Keratinocyte (primary cell): Measurements from ENCODE around the gene TPSAB1. TPM values are rescaled to one million over a fixed set of nuclear protein-coding genes. Genes with fewer than 3 reads are reported as not detected.

ENCODE experiments used
- DNase-seq: peaks from one replicate; pipeline ENCODE4 v3.0.0-alpha.2; 2011; ENCODE audit warnings: low read depth, missing footprints, low spot score
- FAIRE-seq: peaks from 2 replicates; lab custom pipeline; 2011; peaks lifted over from hg19 to GRCh38; lab: Jason Lieb, UNC
- H2AFZ ChIP-seq: 2 replicates; pipeline ENCODE4 v1.6.0; 2012; ENCODE audit warnings: low read length, control low read depth, inconsistent platforms; ENCODE audit not compliant: control insufficient read depth
- H3K27ac ChIP-seq: 2 replicates; pipeline ENCODE4 v1.5.1; 2011; ENCODE audit warnings: low read length; ENCODE audit not compliant: control insufficient read depth, insufficient read depth
- H3K27me3 ChIP-seq: 3 replicates; pipeline ENCODE4 v1.6.0; 2011; ENCODE audit warnings: low read length; ENCODE audit not compliant: control insufficient read depth, insufficient read depth; ENCODE audit errors: extremely low read depth
- H3K36me3 ChIP-seq, 2 experiments: 2 replicates in 1 of 2; 3 replicates in 1 of 2; pipeline ENCODE4 v1.5.1; 2011; ENCODE audit warnings: low read length in 2 of 2, mild to moderate bottlenecking in 1 of 2; ENCODE audit not compliant: control insufficient read depth in 2 of 2, insufficient read depth in 2 of 2; ENCODE audit errors: extremely low read depth in 1 of 2
- H3K4me1 ChIP-seq: 3 replicates; pipeline ENCODE4 v1.5.1; 2011; ENCODE audit warnings: low read length; ENCODE audit not compliant: control insufficient read depth, insufficient read depth; ENCODE audit errors: extremely low read depth
- H3K4me2 ChIP-seq: 3 replicates; pipeline ENCODE4 v1.6.0; 2011; ENCODE audit warnings: low read depth, low read length; ENCODE audit not compliant: control insufficient read depth, insufficient read depth; ENCODE audit errors: extremely low read depth
- H3K4me3 ChIP-seq, 3 experiments: fragments of 200-600 bp in 1 of 3; sonication (generic) in 1 of 3; 2 replicates in 2 of 3; 3 replicates in 1 of 3; pipeline ENCODE4 v1.5.1; 2011 to 2016; ENCODE audit warnings: low read length in 3 of 3, mild to moderate bottlenecking in 3 of 3, control low read depth in 2 of 3, inconsistent platforms in 1 of 3, low read depth in 1 of 3, mixed read lengths in 1 of 3, mixed run types in 1 of 3, moderate library complexity in 1 of 3; ENCODE audit not compliant: control insufficient read depth in 2 of 3, insufficient read depth in 2 of 3; ENCODE audit errors: extremely low read depth in 1 of 3
- H3K79me2 ChIP-seq: 2 replicates; pipeline ENCODE4 v1.6.0; 2012; ENCODE audit warnings: low read length; ENCODE audit not compliant: control insufficient read depth, insufficient read depth
- H3K9ac ChIP-seq: 3 replicates; pipeline ENCODE4 v1.6.0; 2011; ENCODE audit warnings: low read length; ENCODE audit not compliant: control insufficient read depth, insufficient read depth; ENCODE audit errors: extremely low read depth
- H3K9me1 ChIP-seq: 3 replicates; pipeline ENCODE4 v1.6.0; 2011; ENCODE audit warnings: low read length; ENCODE audit not compliant: control insufficient read depth, insufficient read depth; ENCODE audit errors: extremely low read depth
- H3K9me3 ChIP-seq: 2 replicates; pipeline ENCODE4 v1.5.1; 2012; ENCODE audit warnings: low read depth, low read length; ENCODE audit not compliant: control insufficient read depth
- H4K20me1 ChIP-seq: 3 replicates; pipeline ENCODE4 v1.6.0; 2011; ENCODE audit warnings: low read length; ENCODE audit not compliant: control insufficient read depth, insufficient read depth; ENCODE audit errors: extremely low read depth
- CTCF ChIP-seq, 3 experiments: IDR thresholded peaks in 1 of 3; conservative IDR thresholded peaks in 1 of 3; optimal IDR thresholded peaks in 1 of 3; 2 replicates in 2 of 3; 3 replicates in 1 of 3; pipeline versions ENCODE3 to v1.5.1; 2011; ENCODE audit warnings: low read length in 3 of 3, mild to moderate bottlenecking in 3 of 3, moderate library complexity in 2 of 3, control low read depth in 1 of 3, inconsistent platforms in 1 of 3; ENCODE audit not compliant: insufficient read depth in 2 of 3; ENCODE audit errors: extremely low read depth in 1 of 3
- EZH2 ChIP-seq: IDR thresholded peaks from one replicate; pipeline ENCODE4 v1.6.1; 2012; ENCODE audit warnings: inconsistent platforms, mild to moderate bottlenecking, low read length, moderate library complexity
- dilution Hi-C: fragments of 300-500 bp; cut with MboI; formaldehyde crosslinking; loops from one replicate; pipeline ENCODE4 v1.7.0; 2020; ENCODE audit warnings: low sequenced_read_pairs; ENCODE audit not compliant: extremely low pct_ligation_motif_present
- polyA plus RNA-seq, 5 experiments: library from polyadenylated mRNA; depleted of rRNA in 3 of 5; stranded (reverse) in 3 of 5; stranded (forward) in 1 of 5; unstranded in 1 of 5; fragments of >200 nt; gene quantifications; 1 replicate in 1 of 5; 2 replicates in 3 of 5; 3 replicates in 1 of 5; pipeline versions ENCODE4 v1.2.1 to v1.2.3, GENCODE V29; 2011 to 2012; ENCODE audit warnings: missing spikeins in 2 of 5, low read depth in 1 of 5, low replicate concordance in 1 of 5

The TPSAB1 gene
- polyA plus RNA-seq, 1 donor (not counting 4 experiments of a cell fraction or from before 2014, with no cell fraction given), result not detected

GRCh38 chr16:1206786-1207185 is 33.7 kb upstream of the TPSAB1 start:
- H3K9ac ChIP-seq, result no peak overlapping the region
- no peaks in the 10 kb centered on the region for H3K4me1 ChIP-seq
- no peaks in the 10 kb centered on the region for H3K36me3 ChIP-seq
- no peaks in the 10 kb centered on the region for H3K9me3 ChIP-seq
- peaks cover 23% of the 10 kb centered on the region for H3K27me3 ChIP-seq
- dilution Hi-C loops, result no loop called here
- FAIRE-seq (no peak), DNase-seq (no peak)
- TF ChIP-seq EZH2, result no peak
- TF ChIP-seq CTCF (optimal IDR thresholded peaks at IDR 0.05 in 1 of 3, IDR thresholded peaks at IDR 0.05 in 1 of 3, conservative IDR thresholded peaks at IDR 0.05 in 1 of 3; ENCODE audit: extremely low read depth in 1 of 3, insufficient read depth in 2 of 3, low read length in 3 of 3), result no peak
- H3K27ac ChIP-seq, result no peak overlapping the region
- no peaks in the 10 kb centered on the region for H4K20me1 ChIP-seq
- no peak overlapping the region for H2AFZ ChIP-seq
- H3K4me3 ChIP-seq, result no peak overlapping the region
- H3K4me2 ChIP-seq, result no peak overlapping the region
- H3K9me1 ChIP-seq, result no peaks in the 10 kb centered on the region
- no peaks in the 10 kb centered on the region for H3K79me2 ChIP-seq

- Histone ChIP-seq H4K20me1 (no peaks in the 10 kb centered on the region), H3K79me2 (no peaks in the 10 kb centered on the region), H3K27me3 (peaks cover 23% of the 10 kb centered on the region), H3K9me1 (no peaks in the 10 kb centered on the region), H3K9ac (no peak overlapping the region), H3K4me1 (no peaks in the 10 kb centered on the region), H3K36me3 (no peaks in the 10 kb centered on the region), H3K4me2 (no peak overlapping the region), H3K27ac (no peak overlapping the region), H3K9me3 (peaks cover 2% of the 10 kb centered on the region), H3K4me3 (no peak overlapping the region), H2AFZ (no peak overlapping the region)
- FAIRE-seq (no peak), DNase-seq (no peak)
- TF ChIP-seq EZH2, result no peak
- TF ChIP-seq CTCF (optimal IDR thresholded peaks at IDR 0.05 in 1 of 3, IDR thresholded peaks at IDR 0.05 in 1 of 3, conservative IDR thresholded peaks at IDR 0.05 in 1 of 3; ENCODE audit: extremely low read depth in 1 of 3, insufficient read depth in 2 of 3, low read length in 3 of 3), result no peak
- dilution Hi-C loops, result no loop called here
Measured at GRCh38 chr16:1208239-1208830, 32.2 kb upstream of the TPSAB1 start.
